Mesothelial cell of epicardium (in vitro differentiated cells): ENCODE data around the gene ZNF547. TPM values are rescaled to one million over a fixed set of nuclear protein-coding genes. Genes with fewer than 3 reads are reported as not detected.
A peak's percentile ranks its signal among the peaks of the same experiment; 100 is the strongest.
"Not testable (repeated sequence)": the region's sequence is repeated elsewhere in the genome, so short reads cannot be mapped to it uniquely, and the experiment has no call there.

Source experiments
- DNase-seq, 2 experiments: peaks; one replicate each; pipeline ENCODE4 v3.0.0; 2021; ENCODE audit warnings: low spot score in 2 of 2; ENCODE audit not compliant: unreplicated experiment in 2 of 2
- H3K27ac Mint-ChIP-seq: 2 replicates; pipeline ENCODE4 v1.8.0; 2021; ENCODE audit warnings: mixed read lengths
- H3K27me3 Mint-ChIP-seq: 2 replicates; pipeline ENCODE4 v1.8.0; 2021; ENCODE audit warnings: low read depth, mixed read lengths
- H3K36me3 Mint-ChIP-seq: 2 replicates; pipeline ENCODE4 v1.8.0; 2021; ENCODE audit warnings: mixed read lengths
- H3K4me1 Mint-ChIP-seq: 2 replicates; pipeline ENCODE4 v1.8.0; 2021; ENCODE audit warnings: mixed read lengths
- H3K4me3 Mint-ChIP-seq: 2 replicates; pipeline ENCODE4 v1.8.0; 2021; ENCODE audit warnings: mild to moderate bottlenecking, moderate library complexity, mixed read lengths
- H3K9me3 Mint-ChIP-seq: 2 replicates; pipeline ENCODE4 v1.8.0; 2021; ENCODE audit warnings: mixed read lengths
- CTCF ChIP-seq: fragments of 200-600 bp; sonication (generic); IDR thresholded peaks from one replicate; pipeline ENCODE4 v1.5.0; 2021; ENCODE audit warnings: antibody characterized with exemption; ENCODE audit not compliant: unreplicated experiment
- total RNA-seq: library from RNA; stranded (reverse); gene quantifications from 3 replicates; pipeline ENCODE4 v1.2.1, GENCODE V29; 2021

ZNF547 gene
- total RNA-seq, 1 donor from 2014 or later = 3.9 TPM

- Mint-ChIP-seq H3K9me3 (no peaks in the 10 kb centered on the region), H3K4me3 (no peak overlapping the region), H3K27me3 (no peaks in the 10 kb centered on the region), H3K36me3 (peaks cover 53% of the 10 kb centered on the region), H3K27ac (no peak overlapping the region), H3K4me1 (peaks cover 18% of the 10 kb centered on the region)
- no peak for TF ChIP-seq CTCF
- DNase-seq = no peak
These were observed 5.9 kb upstream of the ZNF547 start for GRCh38 chr19:57357406-57357805.

DNA sequence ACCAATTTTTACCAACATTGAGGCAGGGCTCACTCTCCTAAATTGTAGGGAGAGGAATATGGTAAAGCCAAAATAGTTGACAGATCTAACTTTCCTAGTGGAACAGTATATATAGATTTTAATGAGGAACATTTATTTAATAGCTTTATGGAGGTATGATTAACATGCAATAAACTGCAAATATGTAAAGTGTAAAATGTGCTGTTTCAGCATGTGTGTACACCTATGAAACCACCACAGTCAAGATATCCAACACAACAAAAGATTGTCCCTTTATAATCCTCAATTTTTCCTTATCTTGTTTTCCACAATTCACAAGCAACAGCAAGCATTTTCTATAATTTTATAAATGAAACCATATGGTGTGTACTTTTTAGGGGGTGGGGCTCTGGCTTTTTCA, 4.1 kb upstream of the ZNF547 start:
- Mint-ChIP-seq H3K4me3 (no peak overlapping the region), H3K4me1 (peaks cover 15% of the 10 kb centered on the region), H3K27ac (no peak overlapping the region), H3K36me3 (peaks cover 52% of the 10 kb centered on the region), H3K9me3 (no peaks in the 10 kb centered on the region), H3K27me3 (no peaks in the 10 kb centered on the region)
- DNase-seq = no peak
- TF ChIP-seq CTCF = no peak

DNA sequence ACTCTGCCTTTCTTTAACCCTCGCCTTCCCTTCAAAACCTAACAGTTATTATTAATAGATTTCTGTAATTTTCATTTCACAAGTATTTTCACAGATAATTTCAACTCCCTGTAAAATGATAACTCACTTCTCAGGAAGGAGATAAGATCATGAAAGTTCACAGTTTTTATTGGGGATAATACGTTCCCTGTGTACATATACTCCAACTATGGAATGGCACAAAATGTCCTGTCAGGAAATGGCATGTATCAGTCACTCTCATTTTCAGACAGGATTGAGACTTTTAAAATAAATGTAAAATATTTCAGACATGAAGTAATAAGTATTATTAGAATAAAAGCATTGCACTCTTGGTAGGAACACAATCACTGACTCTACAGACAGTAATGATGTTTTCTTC, 932 bp upstream of the ZNF547 start:
- H3K27me3 Mint-ChIP-seq = no peaks in the 10 kb centered on the region
- peak overlapping the region; percentile 99 for H3K27ac Mint-ChIP-seq
- H3K4me1 Mint-ChIP-seq = peaks cover 15% of the 10 kb centered on the region
- peak overlapping the region; percentile 89 for H3K4me3 Mint-ChIP-seq
- TF ChIP-seq CTCF = no peak
- peaks cover 26% of the 10 kb centered on the region for H3K36me3 Mint-ChIP-seq
- no peak for DNase-seq
- no peaks in the 10 kb centered on the region for H3K9me3 Mint-ChIP-seq

DNA sequence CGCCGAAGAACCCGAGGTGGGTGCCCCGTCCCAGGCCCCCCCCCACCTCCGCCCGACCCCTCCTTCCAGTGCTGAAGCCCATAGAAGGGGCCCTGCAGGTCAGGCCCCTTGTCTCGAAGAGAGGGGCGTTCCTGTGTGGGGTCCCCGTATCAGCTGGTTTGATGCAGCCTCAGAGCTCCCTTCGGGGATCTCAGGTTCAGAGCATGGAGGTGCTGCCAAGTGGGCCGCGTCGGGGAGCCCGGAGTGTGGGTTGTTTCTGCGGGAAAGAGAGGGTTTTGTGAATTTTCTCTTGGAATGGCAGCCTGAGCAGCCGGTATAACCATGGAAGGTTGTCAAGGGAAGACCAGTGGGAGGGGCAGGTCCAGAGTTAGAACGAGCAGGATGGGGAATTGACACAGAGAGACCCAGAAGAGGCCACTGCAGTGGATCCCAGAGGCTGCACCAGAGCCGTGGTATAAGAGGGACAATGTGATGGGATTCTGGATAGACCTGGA, 384 bp downstream of the ZNF547 start:
- H3K27ac Mint-ChIP-seq = peak overlapping the region; percentile 99
- H3K4me1 Mint-ChIP-seq = peaks cover 15% of the 10 kb centered on the region
- peak overlapping the region; percentile 89 for H3K4me3 Mint-ChIP-seq
- H3K27me3 Mint-ChIP-seq = no peaks in the 10 kb centered on the region
- TF ChIP-seq CTCF = no peak
- peaks cover 17% of the 10 kb centered on the region for H3K36me3 Mint-ChIP-seq
- no peak for DNase-seq
- H3K9me3 Mint-ChIP-seq = no peaks in the 10 kb centered on the region

DNA sequence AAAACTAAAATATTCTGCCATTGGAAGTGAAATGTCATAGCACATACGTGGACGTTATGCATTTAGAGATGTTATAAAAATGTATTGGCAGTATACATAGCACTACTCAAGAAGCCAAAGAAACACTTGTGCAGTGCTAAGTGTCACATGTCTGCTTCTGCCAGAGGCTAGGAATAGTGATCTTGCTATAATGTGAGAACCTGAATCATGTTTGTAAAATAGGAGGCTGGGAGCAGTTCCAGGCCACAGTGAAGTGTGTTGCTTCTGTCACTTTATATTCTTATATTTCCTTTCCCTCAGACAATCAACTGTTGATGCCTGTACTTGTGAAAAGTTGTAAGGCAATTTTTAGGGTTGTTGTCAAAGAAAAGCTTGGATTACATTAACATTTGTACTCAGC, 3.4 kb downstream of the ZNF547 start:
- Mint-ChIP-seq H3K36me3 (peaks cover 24% of the 10 kb centered on the region), H3K27me3 (no peaks in the 10 kb centered on the region), H3K27ac (no peak overlapping the region), H3K9me3 (no peaks in the 10 kb centered on the region), H3K4me1 (peaks cover 12% of the 10 kb centered on the region), H3K4me3 (no peak overlapping the region)
- DNase-seq = no peak
- TF ChIP-seq CTCF = no peak

DNA sequence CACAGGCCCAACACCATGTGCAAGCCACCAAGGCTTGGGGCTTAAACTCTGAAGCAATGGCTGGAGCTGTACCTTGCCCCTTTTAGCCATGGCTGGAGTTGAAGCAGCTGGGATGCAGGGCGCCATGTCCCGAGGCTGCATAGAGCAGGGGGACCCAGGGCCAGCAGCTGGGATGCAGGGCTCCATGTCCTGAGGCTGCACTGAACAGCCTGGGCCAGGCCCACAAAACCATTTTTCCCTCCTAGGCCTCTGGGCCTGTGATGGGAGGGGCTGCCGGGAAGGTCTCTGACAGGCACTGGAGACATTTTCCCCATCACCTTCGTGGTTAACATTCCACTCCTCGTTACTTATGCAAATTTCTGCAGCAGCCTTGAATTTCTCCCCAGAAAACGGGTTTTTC, 10.8 kb downstream of the ZNF547 start:
- Mint-ChIP-seq H3K27ac (no peak overlapping the region), H3K9me3 (peaks cover 54% of the 10 kb centered on the region), H3K4me3 (no peak overlapping the region), H3K27me3 (no peaks in the 10 kb centered on the region), H3K36me3 (peaks cover 87% of the 10 kb centered on the region), H3K4me1 (no peaks in the 10 kb centered on the region)
- no peak for DNase-seq
- TF ChIP-seq CTCF = no peak

DNA sequence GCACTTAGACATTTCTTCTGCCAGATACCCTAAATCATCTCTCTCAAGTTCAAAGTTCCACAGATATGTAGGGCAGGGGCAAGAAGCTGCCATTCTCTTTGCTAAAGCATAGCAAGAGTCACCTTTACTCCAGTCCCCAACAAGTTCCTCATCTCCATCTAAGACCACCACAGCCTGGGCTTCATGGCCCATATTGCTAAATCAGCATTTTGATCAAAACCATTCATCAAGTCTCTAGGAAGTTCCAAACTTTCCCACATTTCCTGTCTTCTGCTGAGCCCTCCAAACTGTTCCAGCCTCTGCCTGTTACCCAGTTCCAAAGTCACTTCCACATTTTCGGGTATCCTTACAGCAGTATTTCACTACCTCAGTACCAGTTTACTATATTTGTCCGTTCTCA, 11.3 kb downstream of the ZNF547 start:
- not testable (repeated sequence) for H3K27me3 Mint-ChIP-seq, DNase-seq, H3K4me1 Mint-ChIP-seq, H3K27ac Mint-ChIP-seq, H3K4me3 Mint-ChIP-seq
- Mint-ChIP-seq H3K36me3 (peaks cover 90% of the 10 kb centered on the region), H3K9me3 (peaks cover 58% of the 10 kb centered on the region)
